ENCODE results near the gene MRPS12.

The MRPS12 gene

DNA sequence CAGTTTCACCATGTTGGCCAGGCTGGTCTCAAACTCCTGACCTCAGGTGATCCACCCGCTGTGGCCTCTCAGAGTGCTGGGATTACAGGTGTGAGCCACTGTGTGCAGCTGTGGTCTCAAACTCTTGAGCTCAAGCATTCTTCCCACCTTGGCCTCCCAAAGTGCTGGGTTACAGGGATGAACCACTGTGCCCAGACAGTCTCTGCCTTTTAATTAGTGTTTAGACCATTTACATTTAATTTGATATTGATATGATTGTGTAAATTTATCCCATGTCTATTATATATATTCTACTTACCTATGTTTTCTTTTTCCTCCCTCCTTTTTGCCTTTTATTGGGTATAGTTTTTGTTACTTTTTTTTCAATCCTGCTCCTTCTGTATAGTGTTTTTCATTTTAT, 29.1 kb upstream of the MRPS12 start:
- H3F3A ChIP-seq (ENCODE audit: insufficient read depth), result no peaks in the 10 kb centered on the region; the same call in 1 of the 2 replicates
- H3K9me2 ChIP-seq (replicated peaks; ENCODE audit: insufficient read depth, low read length), result no peaks in the 10 kb centered on the region
- H3K79me2 ChIP-seq (ENCODE audit: insufficient read depth, low read length), result peaks cover 35% of the 10 kb centered on the region
- H3K9me3 ChIP-seq (ENCODE audit: insufficient read depth, low read length), result no peaks in the 10 kb centered on the region
- TF ChIP-seq, protein P1, sequence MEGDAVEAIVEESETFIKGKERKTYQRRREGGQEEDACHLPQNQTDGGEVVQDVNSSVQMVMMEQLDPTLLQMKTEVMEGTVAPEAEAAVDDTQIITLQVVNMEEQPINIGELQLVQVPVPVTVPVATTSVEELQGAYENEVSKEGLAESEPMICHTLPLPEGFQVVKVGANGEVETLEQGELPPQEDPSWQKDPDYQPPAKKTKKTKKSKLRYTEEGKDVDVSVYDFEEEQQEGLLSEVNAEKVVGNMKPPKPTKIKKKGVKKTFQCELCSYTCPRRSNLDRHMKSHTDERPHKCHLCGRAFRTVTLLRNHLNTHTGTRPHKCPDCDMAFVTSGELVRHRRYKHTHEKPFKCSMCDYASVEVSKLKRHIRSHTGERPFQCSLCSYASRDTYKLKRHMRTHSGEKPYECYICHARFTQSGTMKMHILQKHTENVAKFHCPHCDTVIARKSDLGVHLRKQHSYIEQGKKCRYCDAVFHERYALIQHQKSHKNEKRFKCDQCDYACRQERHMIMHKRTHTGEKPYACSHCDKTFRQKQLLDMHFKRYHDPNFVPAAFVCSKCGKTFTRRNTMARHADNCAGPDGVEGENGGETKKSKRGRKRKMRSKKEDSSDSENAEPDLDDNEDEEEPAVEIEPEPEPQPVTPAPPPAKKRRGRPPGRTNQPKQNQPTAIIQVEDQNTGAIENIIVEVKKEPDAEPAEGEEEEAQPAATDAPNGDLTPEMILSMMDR (IDR thresholded peaks at IDR 0.05; ENCODE audit: insufficient read depth, low read length, poor library complexity, severe bottlenecking), result no peak
- no peaks in the 10 kb centered on the region for H3K27me3 ChIP-seq (ENCODE audit: low read length)
- 0 out of 2 replicates have a peak, but pooled peaks cover 3% of the 10 kb centered on the region for H3K36me3 ChIP-seq (ENCODE audit: low read length)
- H4K20me1 ChIP-seq (ENCODE audit: low read depth, low read length), result no peaks in the 10 kb centered on the region
- H3K27ac ChIP-seq (ENCODE audit: low read depth, low read length), result no peak overlapping the region
- H3K9ac ChIP-seq (ENCODE audit: low read length), result no peak overlapping the region
- H3K4me3 ChIP-seq (ENCODE audit: insufficient read depth, low read length, poor library complexity, severe bottlenecking), result peak overlapping the region; percentile 97
- H2AFZ ChIP-seq (ENCODE audit: low read depth, low read length, severe bottlenecking), result no peak overlapping the region
- H3K4me2 ChIP-seq (ENCODE audit: low read depth, low read length, poor library complexity, severe bottlenecking), result peak overlapping the region; percentile 92

DNA sequence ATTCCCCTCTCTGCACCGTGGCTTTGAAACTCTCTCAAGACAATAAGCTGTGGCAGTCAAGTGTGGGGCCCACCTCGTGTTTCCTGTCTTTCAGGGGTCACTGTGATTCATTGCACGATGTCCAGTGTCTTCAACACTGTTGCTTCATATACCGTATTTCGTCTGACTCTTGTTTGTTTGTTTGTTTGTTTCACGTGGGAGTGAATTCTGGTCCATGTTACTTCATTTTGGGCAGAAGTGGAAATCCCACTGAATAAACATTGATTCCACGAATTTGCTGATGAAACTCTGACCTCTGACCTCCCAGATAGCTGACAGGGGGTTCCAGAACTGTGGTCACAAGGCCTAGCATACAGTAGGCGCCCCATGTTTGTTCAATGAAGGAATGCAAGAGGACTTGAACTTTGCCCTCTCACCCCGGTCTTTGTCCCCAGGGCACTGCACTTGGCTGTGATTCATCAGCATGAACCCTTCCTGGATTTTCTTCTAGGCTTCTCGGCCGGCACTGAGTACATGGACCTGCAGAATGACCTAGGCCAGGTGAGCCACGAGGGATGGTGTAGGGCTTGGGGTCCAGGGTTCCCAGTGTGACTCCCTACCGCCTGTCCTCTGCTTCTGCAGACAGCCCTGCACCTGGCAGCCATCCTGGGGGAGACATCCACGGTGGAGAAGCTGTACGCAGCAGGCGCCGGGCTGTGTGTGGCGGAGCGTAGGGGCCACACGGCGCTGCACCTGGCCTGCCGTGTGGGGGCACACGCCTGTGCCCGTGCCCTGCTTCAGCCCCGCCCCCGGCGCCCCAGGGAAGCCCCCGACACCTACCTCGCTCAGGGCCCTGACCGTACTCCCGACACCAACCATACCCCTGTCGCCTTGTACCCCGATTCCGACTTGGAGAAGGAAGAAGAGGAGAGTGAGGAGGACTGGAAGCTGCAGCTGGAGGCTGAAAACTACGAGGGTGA, 25.9 kb upstream of the MRPS12 start:
- H3K9me3 ChIP-seq (ENCODE audit: insufficient read depth, low read length), result no peaks in the 10 kb centered on the region
- H3K9ac ChIP-seq (ENCODE audit: low read length), result no peak overlapping the region
- H3K79me2 ChIP-seq (ENCODE audit: insufficient read depth, low read length), result peaks cover 35% of the 10 kb centered on the region
- H3K27me3 ChIP-seq (ENCODE audit: low read length), result no peaks in the 10 kb centered on the region
- 0 out of 2 replicates have a peak, but pooled peaks cover 3% of the 10 kb centered on the region for H3K36me3 ChIP-seq (ENCODE audit: low read length)
- no peak overlapping the region for H2AFZ ChIP-seq (ENCODE audit: low read depth, low read length, severe bottlenecking)
- no peak overlapping the region for H3K27ac ChIP-seq (ENCODE audit: low read depth, low read length)
- no peaks in the 10 kb centered on the region; the same call in 1 of the 2 replicates for H3F3A ChIP-seq (ENCODE audit: insufficient read depth)
- no peaks in the 10 kb centered on the region for H4K20me1 ChIP-seq (ENCODE audit: low read depth, low read length)
- no peak overlapping the region for H3K4me2 ChIP-seq (ENCODE audit: low read depth, low read length, poor library complexity, severe bottlenecking)
- H3K4me3 ChIP-seq (ENCODE audit: insufficient read depth, low read length, poor library complexity, severe bottlenecking), result no peak overlapping the region
- TF ChIP-seq, protein P1 (IDR thresholded peaks at IDR 0.05; ENCODE audit: insufficient read depth, low read length, poor library complexity, severe bottlenecking), result no peak
- TF ChIP-seq EZH2phosphoT487 (conservative IDR thresholded peaks at IDR 0.05; ENCODE audit: low read length), result no peak
- H3K9me2 ChIP-seq (replicated peaks; ENCODE audit: insufficient read depth, low read length), result no peaks in the 10 kb centered on the region

DNA sequence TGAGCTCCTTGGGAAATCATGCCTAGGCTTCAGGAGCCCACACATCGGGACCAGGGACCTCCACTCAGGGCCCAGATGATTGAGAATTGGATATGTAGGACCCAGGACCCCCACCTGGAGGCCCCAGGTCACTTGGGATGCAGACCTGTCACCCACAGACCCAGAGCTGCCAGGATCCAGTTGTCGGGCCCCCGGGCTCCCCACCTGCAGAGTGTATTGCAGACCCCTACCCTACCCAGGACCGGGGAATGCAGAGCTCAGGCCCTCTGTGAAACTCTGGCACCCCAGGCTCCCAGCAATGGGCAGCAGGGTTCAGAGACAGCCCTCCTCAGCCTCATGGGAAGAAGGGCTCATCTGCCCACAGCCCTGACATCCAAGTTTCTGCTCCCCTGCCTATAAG, 25.1 kb upstream of the MRPS12 start:
- Histone ChIP-seq H3F3A (ENCODE audit: insufficient read depth) (no peaks in the 10 kb centered on the region; the same call in 1 of the 2 replicates), H3K9me3 (ENCODE audit: insufficient read depth, low read length) (no peaks in the 10 kb centered on the region), H3K27me3 (ENCODE audit: low read length) (no peaks in the 10 kb centered on the region), H3K4me3 (ENCODE audit: insufficient read depth, low read length, poor library complexity, severe bottlenecking) (no peak overlapping the region), H3K9me2 (replicated peaks; ENCODE audit: insufficient read depth, low read length) (no peaks in the 10 kb centered on the region), H3K79me2 (ENCODE audit: insufficient read depth, low read length) (peaks cover 30% of the 10 kb centered on the region), H3K9ac (ENCODE audit: low read length) (no peak overlapping the region), H2AFZ (ENCODE audit: low read depth, low read length, severe bottlenecking) (no peak overlapping the region), H4K20me1 (ENCODE audit: low read depth, low read length) (no peaks in the 10 kb centered on the region), H3K4me2 (ENCODE audit: low read depth, low read length, poor library complexity, severe bottlenecking) (no peak overlapping the region), H3K27ac (ENCODE audit: low read depth, low read length) (no peak overlapping the region), H3K36me3 (ENCODE audit: low read length) (0 out of 2 replicates have a peak, but pooled peaks cover 3% of the 10 kb centered on the region)
- TF ChIP-seq, protein P1 (IDR thresholded peaks at IDR 0.05; ENCODE audit: insufficient read depth, low read length, poor library complexity, severe bottlenecking), result no peak
- TF ChIP-seq EZH2phosphoT487 (conservative IDR thresholded peaks at IDR 0.05; ENCODE audit: low read length), result no peak
